ENCODE measurements around the gene ZIC4. TPM values are rescaled to one million over a fixed set of nuclear protein-coding genes. Genes with fewer than 3 reads are reported as not detected.

The ZIC4 gene
- total and polyA plus RNA-seq, 2 of the 4 experiments (the other 2 are of a cell fraction): not detected

DNA sequence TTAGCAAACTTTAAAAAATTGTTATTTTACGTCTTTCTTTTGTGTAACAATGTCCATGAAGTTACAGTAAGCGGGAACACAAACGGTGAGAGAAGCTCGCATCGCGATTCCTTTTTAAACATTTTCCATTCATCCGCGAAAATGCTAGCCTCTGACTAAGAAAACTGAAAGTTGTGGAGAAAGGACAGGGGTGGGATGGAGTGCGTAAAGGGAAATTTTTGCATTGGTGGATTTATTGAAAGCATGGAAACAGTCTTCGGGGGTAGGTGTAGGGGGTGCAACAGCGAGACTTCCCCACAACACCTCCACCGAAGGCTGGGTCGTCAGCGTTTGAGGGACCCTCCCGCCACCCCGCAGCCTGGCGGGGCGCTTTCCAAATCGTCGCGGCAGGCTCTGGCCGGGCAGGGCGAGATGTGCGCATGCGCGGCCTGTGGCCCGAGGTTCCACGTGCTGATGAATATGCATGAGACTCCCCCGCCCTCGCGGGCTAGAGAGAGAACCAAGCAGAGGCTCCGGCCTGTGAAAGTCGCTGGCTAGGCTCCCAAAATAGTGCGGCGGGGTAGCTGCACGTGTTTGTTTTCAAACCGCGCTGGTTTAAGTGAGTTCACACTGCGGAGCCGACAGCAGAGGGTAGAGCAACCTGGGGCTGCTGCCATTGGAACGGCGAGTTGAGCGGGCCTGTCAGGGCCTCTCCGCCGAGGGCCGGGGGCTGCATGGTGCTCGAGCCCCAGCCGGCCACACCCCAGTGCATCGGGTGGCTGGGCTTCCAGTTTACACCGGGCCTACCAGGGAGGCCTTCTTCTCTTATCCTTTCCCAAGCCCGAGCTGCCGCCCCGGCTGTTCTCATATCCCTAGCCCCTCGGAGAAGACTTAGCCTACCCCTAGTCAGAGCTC is 12.7 kb upstream of the ZIC4 start:
- Histone ChIP-seq H3K36me3 (ENCODE audit: control insufficient read depth, insufficient read depth, low read length) (no peaks in the 10 kb centered on the region), H3K4me2 (ENCODE audit: low read depth, low read length) (peak overlapping the region; percentile 15; the same call in 1 of the 2 replicates)

More for the DNA sequence above, 12.7 kb upstream of the ZIC4 start:
- Histone ChIP-seq H3K9me3 (ENCODE audit: control insufficient read depth, insufficient read depth, low read length) (peaks cover 20% of the 10 kb centered on the region), H3K9ac (ENCODE audit: low read depth, low read length) (no peak overlapping the region), H3K4ac (ENCODE audit: low read depth, low read length) (no peak overlapping the region), H2BK5ac (ENCODE audit: low read depth, low read length, poor library complexity, severe bottlenecking) (no peak overlapping the region), H4K91ac (ENCODE audit: insufficient read depth, low read depth, low read length) (no peak overlapping the region), H2AK5ac (ENCODE audit: low read depth, low read length) (no peak overlapping the region), H2AK9ac (replicated peaks; ENCODE audit: low read depth, low read length, poor library complexity) (no peak overlapping the region), H3K56ac (ENCODE audit: extremely low read depth, insufficient read depth, low read length) (no peak overlapping the region), H3K14ac (replicated peaks; ENCODE audit: low read depth, low read length) (no peak overlapping the region), H3K23ac (ENCODE audit: low read depth, low read length) (no peak overlapping the region), H3K79me1 (ENCODE audit: low read depth in 1 of 2, low read length in 2 of 2) (no peaks in the 10 kb centered on the region), H3K4me1 (ENCODE audit: control insufficient read depth, insufficient read depth, low read length) (no peaks in the 10 kb centered on the region), H3K27me3 (ENCODE audit: control insufficient read depth, insufficient read depth, low read length) (peaks cover 79% of the 10 kb centered on the region), H3K4me3 (ENCODE audit: insufficient read depth, low read depth, low read length) (peak overlapping the region; percentile 23), H4K5ac (ENCODE audit: low read depth, low read length) (no peak overlapping the region), H3K9me1 (ENCODE audit: insufficient read depth, low read length) (no peaks in the 10 kb centered on the region), H2AFZ (replicated peaks; ENCODE audit: low read length, poor library complexity) (peak overlapping the region; percentile 28), H2BK20ac (ENCODE audit: low read depth, low read length) (no peak overlapping the region), H2BK120ac (ENCODE audit: low read depth, low read length) (no peak overlapping the region), H4K8ac (ENCODE audit: low read depth in 2 of 2, low read length in 2 of 2) (no peak overlapping the region), H3K27ac (ENCODE audit: insufficient read depth, low read length) (no peak overlapping the region), H2BK15ac (ENCODE audit: low read depth, low read length) (no peak overlapping the region), H4K20me1 (ENCODE audit: insufficient read depth, low read length) (no peaks in the 10 kb centered on the region), H3K18ac (ENCODE audit: low read depth, low read length) (no peak overlapping the region)
- no TSS peak for BruUV-seq (replicated peaks)
- ChIA-PET POLR2A (ENCODE audit: unreplicated experiment) (interaction anchor here (0.6 kb wide), 1 partner anchor 93 kb away, joined by 3 read pairs; no protein-coding TSS in a partner anchor), CTCF (no interaction called here)
- DNase-seq (peak; percentile 15), ATAC-seq (ENCODE audit: low read depth) (peak; percentile 46; the same call in 1 of the 2 replicates)
- 3% methylated on average over 8 of the region's 54 CpGs; no CpG with 5 or more reads in 1 of the 2 experiments for WGBS, 2 experiments (ENCODE audit: extremely low coverage in 2 of 2, insufficient read length in 1 of 2)
- in situ Hi-C loops (cut with MboI; ENCODE audit: low sequenced_read_pairs) (no loop called here), intact Hi-C loops (cut with micrococcal nuclease) (loop anchor here (5.0 kb wide), 1 partner anchor 997 kb away; no protein-coding TSS in a partner anchor), dilution Hi-C loops (cut with HindIII; ENCODE audit: low sequenced_read_pairs, unreplicated experiment) (no loop called here)
- TF ChIP-seq BHLHE40 (IDR thresholded peaks at IDR 0.05; ENCODE audit: low read depth, low read length) (no peak), CEBPB (IDR thresholded peaks at IDR 0.05; ENCODE audit: low read depth, low read length) (no peak), MAZ (IDR thresholded peaks at IDR 0.05; ENCODE audit: borderline replicate concordance, low read depth, low read length) (no peak), CHD1 (IDR thresholded peaks at IDR 0.05; ENCODE audit: low read depth, low read length) (no peak), MAFK (IDR thresholded peaks at IDR 0.05; ENCODE audit: low read depth, low read length) (no peak), NFE2L2 (IDR thresholded peaks at IDR 0.05; ENCODE audit: low read depth, low read length) (no peak), POLR2A (IDR thresholded peaks at IDR 0.05; ENCODE audit: low read depth, low read length) (no peak), SMC3 (IDR thresholded peaks at IDR 0.05; ENCODE audit: low read depth, low read length) (no peak)
- TF ChIP-seq, protein P1, sequence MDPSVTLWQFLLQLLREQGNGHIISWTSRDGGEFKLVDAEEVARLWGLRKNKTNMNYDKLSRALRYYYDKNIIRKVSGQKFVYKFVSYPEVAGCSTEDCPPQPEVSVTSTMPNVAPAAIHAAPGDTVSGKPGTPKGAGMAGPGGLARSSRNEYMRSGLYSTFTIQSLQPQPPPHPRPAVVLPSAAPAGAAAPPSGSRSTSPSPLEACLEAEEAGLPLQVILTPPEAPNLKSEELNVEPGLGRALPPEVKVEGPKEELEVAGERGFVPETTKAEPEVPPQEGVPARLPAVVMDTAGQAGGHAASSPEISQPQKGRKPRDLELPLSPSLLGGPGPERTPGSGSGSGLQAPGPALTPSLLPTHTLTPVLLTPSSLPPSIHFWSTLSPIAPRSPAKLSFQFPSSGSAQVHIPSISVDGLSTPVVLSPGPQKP (IDR thresholded peaks at IDR 0.05; ENCODE audit: borderline replicate concordance, low read depth, low read length): no peak
- TF ChIP-seq, protein P2, sequence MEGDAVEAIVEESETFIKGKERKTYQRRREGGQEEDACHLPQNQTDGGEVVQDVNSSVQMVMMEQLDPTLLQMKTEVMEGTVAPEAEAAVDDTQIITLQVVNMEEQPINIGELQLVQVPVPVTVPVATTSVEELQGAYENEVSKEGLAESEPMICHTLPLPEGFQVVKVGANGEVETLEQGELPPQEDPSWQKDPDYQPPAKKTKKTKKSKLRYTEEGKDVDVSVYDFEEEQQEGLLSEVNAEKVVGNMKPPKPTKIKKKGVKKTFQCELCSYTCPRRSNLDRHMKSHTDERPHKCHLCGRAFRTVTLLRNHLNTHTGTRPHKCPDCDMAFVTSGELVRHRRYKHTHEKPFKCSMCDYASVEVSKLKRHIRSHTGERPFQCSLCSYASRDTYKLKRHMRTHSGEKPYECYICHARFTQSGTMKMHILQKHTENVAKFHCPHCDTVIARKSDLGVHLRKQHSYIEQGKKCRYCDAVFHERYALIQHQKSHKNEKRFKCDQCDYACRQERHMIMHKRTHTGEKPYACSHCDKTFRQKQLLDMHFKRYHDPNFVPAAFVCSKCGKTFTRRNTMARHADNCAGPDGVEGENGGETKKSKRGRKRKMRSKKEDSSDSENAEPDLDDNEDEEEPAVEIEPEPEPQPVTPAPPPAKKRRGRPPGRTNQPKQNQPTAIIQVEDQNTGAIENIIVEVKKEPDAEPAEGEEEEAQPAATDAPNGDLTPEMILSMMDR (conservative IDR thresholded peaks at IDR 0.05; ENCODE audit: low read depth, low read length): no peak
